Activated CD4-positive, alpha-beta memory T cell treated with anti-CD3 and anti-CD28 coated beads, Interleukin-2, amount 10 ng/mL, durations not matched to agents 7 days and 5 days (primary cell): ENCODE data around the gene RNF214. TPM values are rescaled to one million over a fixed set of nuclear protein-coding genes. Genes with fewer than 3 reads are reported as not detected.
"Not testable (repeated sequence)": the region's sequence is repeated elsewhere in the genome, so short reads cannot be mapped to it uniquely, and the experiment has no call there.

Experiments
- CTCF ChIA-PET: fragments of 350-600 bp; sonication (Branson Sonifier 250); formaldehyde crosslinking; loops from one replicate; lab custom pipeline; 2021; ENCODE audit warnings: antibody characterized with exemption, inconsistent platforms; lab: Charles Lee
- POLR2A ChIA-PET: fragments of 350-600 bp; sonication (Branson Sonifier 250); formaldehyde crosslinking; loops from one replicate; lab custom pipeline; 2021; ENCODE audit warnings: antibody characterized with exemption; lab: Charles Lee
- DNase-seq: peaks from one replicate; pipeline ENCODE4 v3.0.0-alpha.2; 2020
- H3K27ac Mint-ChIP-seq: one replicate; pipeline ENCODE4 v1.8.0; 2021; ENCODE audit warnings: mild to moderate bottlenecking, mixed read lengths
- H3K27me3 Mint-ChIP-seq: one replicate; pipeline ENCODE4 v1.8.0; 2021; ENCODE audit warnings: mixed read lengths
- H3K36me3 Mint-ChIP-seq: one replicate; pipeline ENCODE4 v1.8.0; 2021; ENCODE audit warnings: low read depth, mixed read lengths
- H3K4me1 Mint-ChIP-seq: one replicate; pipeline ENCODE4 v1.8.0; 2021; ENCODE audit warnings: mixed read lengths
- H3K4me3 Mint-ChIP-seq: one replicate; pipeline ENCODE4 v1.8.0; 2021; ENCODE audit warnings: mild to moderate bottlenecking, mixed read lengths
- H3K9me3 Mint-ChIP-seq: one replicate; pipeline ENCODE4 v1.8.0; 2021; ENCODE audit warnings: mixed read lengths
- total RNA-seq, 2 experiments: library from RNA; stranded (reverse); gene quantifications; one replicate each; pipeline ENCODE4 v1.2.3, GENCODE V29; 2021

RNF214 gene
- total RNA-seq, 2 experiments from 2014 or later, result 23.1 to 23.6 TPM

DNA sequence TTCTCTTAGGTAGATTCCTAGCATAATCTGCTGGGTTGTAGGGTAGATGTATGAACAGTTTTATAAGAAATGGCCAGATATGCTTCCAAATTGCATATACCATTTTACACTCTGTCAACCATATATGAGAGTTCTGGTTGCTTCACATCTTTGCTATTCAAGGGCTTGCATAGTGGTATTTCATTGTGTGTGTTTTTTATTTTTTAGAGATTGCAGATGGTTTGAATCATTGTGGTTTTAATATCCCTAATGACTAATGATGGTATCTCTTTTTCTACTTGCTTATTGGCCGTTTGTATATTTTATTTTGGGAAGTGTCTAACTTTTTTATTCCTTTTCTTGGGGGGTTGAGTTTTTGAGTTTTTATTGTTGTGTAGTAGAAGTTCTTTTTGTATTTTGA, 26.9 kb downstream of the RNF214 start:
- DNase-seq, result no peak
- H3K36me3 Mint-ChIP-seq, result peaks cover 13% of the 10 kb centered on the region
- ChIA-PET CTCF (no interaction called here), POLR2A (no interaction called here)
- H3K9me3 Mint-ChIP-seq, result no peaks in the 10 kb centered on the region
- H3K27me3 Mint-ChIP-seq, result no peaks in the 10 kb centered on the region
- peaks cover 4% of the 10 kb centered on the region for H3K4me1 Mint-ChIP-seq
- no peak overlapping the region for H3K4me3 Mint-ChIP-seq
- no peak overlapping the region for H3K27ac Mint-ChIP-seq

DNA sequence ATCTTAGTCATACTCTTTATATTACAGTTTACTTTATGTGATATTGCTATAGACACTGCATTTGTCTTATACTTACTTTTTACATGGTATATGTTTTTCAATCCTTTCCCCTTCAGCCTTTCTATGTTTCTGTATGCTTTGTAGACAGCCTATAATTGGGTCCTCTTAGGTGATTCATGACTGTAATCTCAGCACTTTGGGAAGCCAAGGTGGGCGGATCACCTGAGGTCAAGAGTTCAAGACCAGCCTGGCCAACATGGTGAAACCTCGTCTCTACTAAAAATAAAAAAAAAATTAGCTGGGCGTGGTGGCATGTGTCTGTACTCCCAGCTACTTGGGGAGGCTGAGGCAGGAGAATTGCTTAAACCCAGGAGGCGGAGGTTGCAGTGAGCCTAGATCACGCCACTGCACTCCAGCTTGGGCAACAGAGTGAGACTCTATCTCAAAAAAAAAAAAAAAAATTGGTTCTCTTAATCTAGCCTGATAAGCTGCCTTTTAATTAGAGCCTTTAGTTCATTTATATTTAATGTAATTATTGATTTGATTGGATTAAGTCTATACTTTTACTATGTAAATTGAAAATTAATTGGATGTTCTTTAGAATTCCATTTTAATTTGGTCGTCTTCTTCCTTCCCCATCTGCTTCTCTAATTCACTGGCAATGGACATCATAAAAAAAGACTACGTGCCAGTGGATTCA, 32.3 kb downstream of the RNF214 start:
- H3K27me3 Mint-ChIP-seq, H3K9me3 Mint-ChIP-seq, H3K4me1 Mint-ChIP-seq, H3K4me3 Mint-ChIP-seq, H3K27ac Mint-ChIP-seq, CTCF ChIA-PET, DNase-seq: not testable (repeated sequence)
- H3K36me3 Mint-ChIP-seq, result peaks cover 14% of the 10 kb centered on the region
- POLR2A ChIA-PET, result interaction anchor here (0.6 kb wide), 1 partner anchor 1011 kb away, joined by 3 read pairs; no protein-coding TSS in a partner anchor

DNA sequence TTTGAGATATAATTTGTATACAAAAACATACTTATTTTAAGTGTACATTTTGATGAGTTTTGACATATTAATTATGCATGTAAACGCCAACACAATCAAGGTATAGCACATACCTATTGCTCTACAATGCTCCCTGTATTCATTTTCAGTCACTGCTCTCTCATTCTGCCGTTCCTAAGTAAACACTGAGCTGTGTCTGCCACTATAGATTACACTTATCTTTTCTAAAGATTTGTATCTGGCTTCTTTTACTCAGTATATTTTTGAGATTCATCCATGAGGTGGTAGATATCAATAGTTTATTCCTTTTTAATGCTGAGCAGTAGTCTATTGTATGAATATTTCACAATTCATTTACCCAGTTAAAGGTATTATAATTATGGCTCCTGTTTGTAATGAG, 33.3 kb downstream of the RNF214 start:
- no peaks in the 10 kb centered on the region for H3K27me3 Mint-ChIP-seq
- no peak for DNase-seq
- H3K4me3 Mint-ChIP-seq, result no peak overlapping the region
- ChIA-PET CTCF (no interaction called here), POLR2A (no interaction called here)
- peaks cover 14% of the 10 kb centered on the region for H3K36me3 Mint-ChIP-seq
- H3K9me3 Mint-ChIP-seq, result no peaks in the 10 kb centered on the region
- H3K27ac Mint-ChIP-seq, result no peak overlapping the region
- H3K4me1 Mint-ChIP-seq, result no peaks in the 10 kb centered on the region

- no peak for DNase-seq
- Mint-ChIP-seq H3K4me3 (no peak overlapping the region), H3K9me3 (peaks cover 9% of the 10 kb centered on the region), H3K27me3 (no peaks in the 10 kb centered on the region), H3K27ac (no peak overlapping the region), H3K4me1 (peaks cover 7% of the 10 kb centered on the region), H3K36me3 (peaks cover 29% of the 10 kb centered on the region)
- CTCF ChIA-PET, result no interaction called here
- POLR2A ChIA-PET, result no interaction called here
Measured at GRCh38 chr11:117269856-117270255, 37.4 kb downstream of the RNF214 start.

DNA sequence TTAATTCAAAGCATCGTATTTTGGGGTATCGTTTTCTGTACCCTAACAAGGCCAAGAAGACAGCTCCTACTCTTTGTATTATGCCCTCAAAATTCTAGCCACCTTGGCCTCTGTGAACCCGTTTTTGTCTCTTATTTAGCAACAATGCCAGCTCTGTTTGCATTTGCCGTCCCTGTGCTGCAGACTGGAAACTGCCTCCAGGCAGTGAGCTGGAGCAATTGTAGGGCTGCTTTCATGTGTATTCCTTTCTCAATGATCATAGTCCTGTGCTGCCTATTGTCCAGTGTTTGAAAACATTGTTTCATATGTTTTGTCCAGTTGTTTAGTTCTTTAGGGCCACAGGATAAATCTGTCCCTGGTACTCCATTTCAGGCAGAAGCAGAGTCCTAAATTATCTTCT, 38.7 kb downstream of the RNF214 start:
- ChIA-PET CTCF (interaction anchor here (1.2 kb wide), 1 partner anchor 155 kb away, joined by 3 read pairs; no protein-coding TSS in a partner anchor), POLR2A (no interaction called here)
- no peak for DNase-seq
- Mint-ChIP-seq H3K27ac (no peak overlapping the region), H3K4me1 (peaks cover 18% of the 10 kb centered on the region), H3K27me3 (no peaks in the 10 kb centered on the region), H3K36me3 (peaks cover 34% of the 10 kb centered on the region), H3K9me3 (peaks cover 9% of the 10 kb centered on the region), H3K4me3 (no peak overlapping the region)

DNA sequence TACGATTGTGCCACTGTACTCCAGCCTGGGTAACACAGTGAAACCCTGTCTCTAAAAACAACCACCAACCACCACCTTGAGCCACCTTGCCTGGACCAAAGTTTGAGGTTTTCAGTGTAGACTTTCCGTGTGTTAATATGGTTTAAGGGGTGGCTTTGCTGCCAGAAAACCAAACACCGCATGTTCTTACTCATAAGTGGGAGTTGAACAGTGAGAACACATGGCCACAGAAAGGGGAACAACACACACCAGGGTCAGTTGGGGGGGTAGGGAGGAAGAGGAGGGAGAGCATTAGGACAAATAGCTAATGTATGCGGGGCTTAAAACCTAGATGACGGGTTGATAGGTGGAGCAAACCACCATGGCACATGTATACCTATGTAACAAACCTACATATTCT, 39.7 kb downstream of the RNF214 start:
- H3K9me3 Mint-ChIP-seq, POLR2A ChIA-PET, H3K27me3 Mint-ChIP-seq, H3K4me3 Mint-ChIP-seq, H3K27ac Mint-ChIP-seq, DNase-seq: not testable (repeated sequence)
- H3K4me1 Mint-ChIP-seq, result peaks cover 18% of the 10 kb centered on the region
- H3K36me3 Mint-ChIP-seq, result peaks cover 34% of the 10 kb centered on the region
- CTCF ChIA-PET, result interaction anchor here (1.2 kb wide), 1 partner anchor 154 kb away, joined by 3 read pairs; no protein-coding TSS in a partner anchor

- no peak for DNase-seq
- ChIA-PET POLR2A (interaction anchor here (0.6 kb wide), 1 partner anchor 130 kb away, joined by 3 read pairs; the partner anchor contains the start of gene PAFAH1B2), CTCF (interaction anchor here (0.7 kb wide), 1 partner anchor 52 kb away, joined by 3 read pairs; no protein-coding TSS in a partner anchor)
- no peak overlapping the region for H3K4me3 Mint-ChIP-seq
- peaks cover 32% of the 10 kb centered on the region for H3K36me3 Mint-ChIP-seq
- H3K4me1 Mint-ChIP-seq, result peaks cover 23% of the 10 kb centered on the region
- no peak overlapping the region for H3K27ac Mint-ChIP-seq
- no peaks in the 10 kb centered on the region for H3K27me3 Mint-ChIP-seq
- H3K9me3 Mint-ChIP-seq, result peaks cover 9% of the 10 kb centered on the region
Measured at GRCh38 chr11:117273550-117274289, 41.2 kb downstream of the RNF214 start.

- H3K9me3 Mint-ChIP-seq, result peaks cover 5% of the 10 kb centered on the region
- H3K4me1 Mint-ChIP-seq, result peaks cover 50% of the 10 kb centered on the region
- no peak overlapping the region for H3K4me3 Mint-ChIP-seq
- H3K27me3 Mint-ChIP-seq, result no peaks in the 10 kb centered on the region
- H3K27ac Mint-ChIP-seq, result peak overlapping the region; percentile 11
- peaks cover 41% of the 10 kb centered on the region for H3K36me3 Mint-ChIP-seq
- ChIA-PET CTCF (interaction anchor here (0.7 to 1.8 kb wide), 2 partner anchors 47 to 54 kb away, joined by 3 to 5 read pairs; no protein-coding TSS in a partner anchor), POLR2A (interaction anchor here (4.7 kb wide), 1 partner anchor 48 kb away, joined by 29 read pairs; the partner anchor contains the start of gene PCSK7)
- DNase-seq, result no peak
Measured at GRCh38 chr11:117278347-117278746, 45.9 kb downstream of the RNF214 start.

- peak overlapping the region; percentile 94 for H3K27ac Mint-ChIP-seq
- H3K4me3 Mint-ChIP-seq, result peak overlapping the region; percentile 57
- peaks cover 40% of the 10 kb centered on the region for H3K36me3 Mint-ChIP-seq
- POLR2A ChIA-PET, result interaction anchor here (0.7 to 4.7 kb wide), 5 partner anchors 22 to 49 kb away, joined by 3 to 29 read pairs (median 4); partner anchors contain the start of gene PCSK7
- no peak for DNase-seq
- no peaks in the 10 kb centered on the region for H3K9me3 Mint-ChIP-seq
- CTCF ChIA-PET, result interaction anchor here (1.8 to 1.9 kb wide), 2 partner anchors 49 to 53 kb away, joined by 5 to 7 read pairs; no protein-coding TSS in a partner anchor
- no peaks in the 10 kb centered on the region for H3K27me3 Mint-ChIP-seq
- peaks cover 45% of the 10 kb centered on the region for H3K4me1 Mint-ChIP-seq
Measured at GRCh38 chr11:117279711-117280376, 47.4 kb downstream of the RNF214 start.

- no peaks in the 10 kb centered on the region for H3K9me3 Mint-ChIP-seq
- CTCF ChIA-PET, result interaction anchor here (1.0 to 1.9 kb wide), 2 partner anchors 54 to 65 kb away, joined by 3 to 7 read pairs; no protein-coding TSS in a partner anchor
- H3K36me3 Mint-ChIP-seq, result peaks cover 32% of the 10 kb centered on the region
- POLR2A ChIA-PET, result interaction anchor here (0.9 to 4.7 kb wide), 2 partner anchors 46 to 50 kb away, joined by 3 to 29 read pairs; partner anchors contain the start of genes CEP164 and PCSK7
- H3K4me1 Mint-ChIP-seq, result peaks cover 33% of the 10 kb centered on the region
- no peak for DNase-seq
- no peak overlapping the region for H3K27ac Mint-ChIP-seq
- H3K27me3 Mint-ChIP-seq, result no peaks in the 10 kb centered on the region
- no peak overlapping the region for H3K4me3 Mint-ChIP-seq
Measured at GRCh38 chr11:117281159-117281558, 48.7 kb downstream of the RNF214 start.

DNA sequence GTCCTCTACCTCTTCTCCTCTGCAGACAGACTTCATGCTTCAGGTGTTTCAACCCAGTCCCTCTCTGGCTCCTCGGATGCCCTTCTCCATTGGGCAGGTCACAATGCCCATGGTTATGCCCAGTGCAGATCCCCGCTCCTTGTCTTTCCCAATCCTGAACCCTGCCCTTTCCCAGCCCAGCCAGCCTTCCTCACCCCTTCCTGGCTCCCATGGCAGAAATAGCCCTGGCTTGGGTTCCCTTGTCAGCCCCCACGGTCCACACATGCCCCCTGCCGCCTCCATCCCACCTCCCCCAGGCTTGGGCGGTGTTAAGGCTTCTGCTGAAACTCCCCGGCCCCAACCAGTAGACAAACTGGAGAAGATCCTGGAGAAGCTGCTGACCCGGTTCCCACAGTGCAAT, 49.4 kb downstream of the RNF214 start:
- H3K4me3 Mint-ChIP-seq, result no peak overlapping the region
- ChIA-PET CTCF (no interaction called here), POLR2A (no interaction called here)
- no peaks in the 10 kb centered on the region for H3K27me3 Mint-ChIP-seq
- peaks cover 33% of the 10 kb centered on the region for H3K4me1 Mint-ChIP-seq
- H3K36me3 Mint-ChIP-seq, result peaks cover 37% of the 10 kb centered on the region
- H3K9me3 Mint-ChIP-seq, result no peaks in the 10 kb centered on the region
- DNase-seq, result no peak
- no peak overlapping the region for H3K27ac Mint-ChIP-seq

DNA sequence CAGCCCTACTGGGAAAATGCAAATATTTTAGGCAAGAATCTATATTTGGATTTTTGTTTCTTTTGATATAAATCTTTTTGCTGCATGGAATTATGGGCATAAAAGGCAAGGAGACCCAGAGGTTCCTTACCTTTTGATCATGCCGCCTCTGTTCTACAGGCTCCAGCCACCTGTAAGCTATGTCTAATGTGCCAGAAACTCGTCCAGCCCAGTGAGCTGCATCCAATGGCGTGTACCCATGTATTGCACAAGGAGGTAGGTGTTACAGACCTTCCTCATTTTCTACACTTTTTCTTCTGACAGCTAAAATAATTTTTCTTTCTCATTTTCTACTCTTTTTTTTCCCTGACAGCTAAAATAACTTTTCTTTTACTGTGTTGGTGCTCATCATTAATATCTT, 50.5 kb downstream of the RNF214 start:
- DNase-seq, result no peak
- H3K36me3 Mint-ChIP-seq, result peaks cover 40% of the 10 kb centered on the region
- peaks cover 33% of the 10 kb centered on the region for H3K4me1 Mint-ChIP-seq
- no peak overlapping the region for H3K4me3 Mint-ChIP-seq
- CTCF ChIA-PET, result no interaction called here
- H3K27me3 Mint-ChIP-seq, result no peaks in the 10 kb centered on the region
- no peaks in the 10 kb centered on the region for H3K9me3 Mint-ChIP-seq
- no peak overlapping the region for H3K27ac Mint-ChIP-seq
- POLR2A ChIA-PET, result no interaction called here
